ENCODE measurements around the gene FAM209B. TPM values are rescaled to one million over a fixed set of nuclear protein-coding genes. Genes with fewer than 3 reads are reported as not detected.
"Not testable (repeated sequence)": the region's sequence is repeated elsewhere in the genome, so short reads cannot be mapped to it uniquely, and the experiment has no call there.

Gene FAM209B
- total RNA-seq, 4 donors from 2014 or later: not detected

GRCh38 chr20:56518126-56518525 lies 14.9 kb upstream of the FAM209B start:
- no peaks in the 10 kb centered on the region for H3K27me3 ChIP-seq
- no peak overlapping the region for H3K4me3 ChIP-seq
- no peak for TF ChIP-seq POLR2A (IDR thresholded peaks at IDR 0.05)
- TF ChIP-seq, protein P1, sequence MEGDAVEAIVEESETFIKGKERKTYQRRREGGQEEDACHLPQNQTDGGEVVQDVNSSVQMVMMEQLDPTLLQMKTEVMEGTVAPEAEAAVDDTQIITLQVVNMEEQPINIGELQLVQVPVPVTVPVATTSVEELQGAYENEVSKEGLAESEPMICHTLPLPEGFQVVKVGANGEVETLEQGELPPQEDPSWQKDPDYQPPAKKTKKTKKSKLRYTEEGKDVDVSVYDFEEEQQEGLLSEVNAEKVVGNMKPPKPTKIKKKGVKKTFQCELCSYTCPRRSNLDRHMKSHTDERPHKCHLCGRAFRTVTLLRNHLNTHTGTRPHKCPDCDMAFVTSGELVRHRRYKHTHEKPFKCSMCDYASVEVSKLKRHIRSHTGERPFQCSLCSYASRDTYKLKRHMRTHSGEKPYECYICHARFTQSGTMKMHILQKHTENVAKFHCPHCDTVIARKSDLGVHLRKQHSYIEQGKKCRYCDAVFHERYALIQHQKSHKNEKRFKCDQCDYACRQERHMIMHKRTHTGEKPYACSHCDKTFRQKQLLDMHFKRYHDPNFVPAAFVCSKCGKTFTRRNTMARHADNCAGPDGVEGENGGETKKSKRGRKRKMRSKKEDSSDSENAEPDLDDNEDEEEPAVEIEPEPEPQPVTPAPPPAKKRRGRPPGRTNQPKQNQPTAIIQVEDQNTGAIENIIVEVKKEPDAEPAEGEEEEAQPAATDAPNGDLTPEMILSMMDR (IDR thresholded peaks at IDR 0.05 in 4 of 5, conservative IDR thresholded peaks at IDR 0.05 in 1 of 5): no peak
- DNase-seq (no peak), ATAC-seq (no peak)
- peaks cover 0 to 51% of the 10 kb centered on the region in 2 donors for H3K36me3 ChIP-seq
- no peak overlapping the region for H3K27ac ChIP-seq
- intact Hi-C loops (cut with DNase I; ENCODE audit: low total_unique reads): no loop called here
- H3K9me3 ChIP-seq: peaks cover 0 to 7% (median 0%) of the 10 kb centered on the region in 3 donors
- in situ Hi-C loops (cut with MboI; ENCODE audit: low sequenced_read_pairs in 4 of 4): no loop called here
- no peaks in the 10 kb centered on the region for H3K4me1 ChIP-seq

DNA sequence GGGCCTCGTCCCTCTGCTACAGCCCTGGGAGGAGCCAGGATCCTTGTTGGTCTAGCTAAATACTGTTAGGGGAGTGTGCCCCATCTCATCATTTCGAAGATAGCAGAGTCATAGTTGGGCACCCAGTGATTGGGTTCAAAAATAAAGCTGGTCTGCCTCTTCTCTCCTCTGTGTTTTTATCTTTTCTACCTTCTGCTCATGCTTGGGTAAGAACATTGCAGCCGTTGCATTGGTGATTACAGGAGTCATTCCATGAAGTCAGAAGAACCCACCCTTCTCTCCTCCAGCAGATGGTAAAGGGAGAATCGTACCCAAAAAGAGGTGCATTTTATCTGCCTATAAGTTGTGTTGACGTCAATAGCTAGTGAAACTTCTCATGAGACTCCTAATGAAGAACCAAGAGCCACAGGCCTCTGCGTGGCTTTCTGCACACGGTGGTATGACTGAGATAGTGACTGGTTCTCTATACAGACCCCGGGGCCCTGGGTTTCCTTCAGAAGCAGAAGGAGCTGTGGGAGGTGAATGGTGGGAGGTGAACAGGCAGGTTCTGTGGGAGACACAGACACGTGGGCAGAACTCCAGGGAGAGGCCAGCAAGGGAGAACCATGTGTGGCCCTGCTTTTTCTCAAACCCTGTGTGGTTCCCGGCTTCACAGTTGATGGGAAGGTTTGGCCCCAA lies 14.2 kb upstream of the FAM209B start:
- peaks cover 0 to 44% of the 10 kb centered on the region in 2 donors for H3K36me3 ChIP-seq
- DNase-seq (no peak), ATAC-seq (no peak)
- H3K27ac ChIP-seq: no peak overlapping the region
- peaks cover 0 to 7% (median 0%) of the 10 kb centered on the region in 3 donors for H3K9me3 ChIP-seq
- TF ChIP-seq, protein P1 (IDR thresholded peaks at IDR 0.05 in 4 of 5, conservative IDR thresholded peaks at IDR 0.05 in 1 of 5): no peak
- no peak for TF ChIP-seq POLR2A (IDR thresholded peaks at IDR 0.05)
- intact Hi-C loops (cut with DNase I; ENCODE audit: low total_unique reads) (no loop called here), in situ Hi-C loops (cut with MboI; ENCODE audit: low sequenced_read_pairs in 4 of 4) (no loop called here)
- no peaks in the 10 kb centered on the region for H3K4me1 ChIP-seq
- no peak overlapping the region for H3K4me3 ChIP-seq
- no peaks in the 10 kb centered on the region for H3K27me3 ChIP-seq

DNA sequence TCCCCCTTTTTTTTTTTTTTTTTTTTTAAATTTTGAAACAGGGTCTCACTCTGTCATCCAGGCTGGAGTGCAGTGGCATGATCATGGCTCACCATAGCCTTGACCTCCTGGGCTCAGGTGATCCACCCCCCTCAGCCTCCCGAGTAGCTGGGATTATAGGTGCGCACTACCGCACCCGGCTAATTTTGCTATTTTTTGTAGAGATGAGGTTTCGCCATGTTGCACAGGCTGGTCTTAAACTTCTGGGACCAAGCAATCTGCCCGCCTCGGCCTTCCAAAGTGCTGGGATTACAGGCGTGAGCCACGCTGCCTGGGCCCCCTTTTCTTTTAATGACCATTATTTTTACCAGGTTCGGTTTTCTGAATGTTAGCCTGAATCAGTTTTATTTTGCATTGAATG lies 13.5 kb upstream of the FAM209B start:
- ATAC-seq: no peak
- TF ChIP-seq, protein P1 (IDR thresholded peaks at IDR 0.05 in 4 of 5, conservative IDR thresholded peaks at IDR 0.05 in 1 of 5): no peak
- TF ChIP-seq POLR2A (IDR thresholded peaks at IDR 0.05): no peak
- no peaks in the 10 kb centered on the region for H3K4me1 ChIP-seq
- no peak for DNase-seq
- peaks cover 0 to 7% (median 0%) of the 10 kb centered on the region in 3 donors for H3K9me3 ChIP-seq
- intact Hi-C loops (cut with DNase I; ENCODE audit: low total_unique reads): no loop called here
- in situ Hi-C loops (cut with MboI; ENCODE audit: low sequenced_read_pairs in 4 of 4): no loop called here
- H3K36me3 ChIP-seq: peaks cover 0 to 41% of the 10 kb centered on the region in 2 donors
- no peaks in the 10 kb centered on the region for H3K27me3 ChIP-seq
- H3K27ac ChIP-seq: no peak overlapping the region
- H3K4me3 ChIP-seq: no peak overlapping the region

GRCh38 chr20:56520180-56520579 lies 12.9 kb upstream of the FAM209B start:
- Histone ChIP-seq H3K27ac (no peak overlapping the region), H3K9me3 (peaks cover 0 to 7% (median 0%) of the 10 kb centered on the region in 3 donors), H3K4me3 (no peak overlapping the region), H3K27me3 (no peaks in the 10 kb centered on the region), H3K36me3 (peaks cover 0 to 41% of the 10 kb centered on the region in 2 donors), H3K4me1 (no peaks in the 10 kb centered on the region)
- in situ Hi-C loops (cut with MboI; ENCODE audit: low sequenced_read_pairs in 4 of 4): no loop called here
- DNase-seq (no peak), ATAC-seq (no peak)
- intact Hi-C loops (cut with DNase I; ENCODE audit: low total_unique reads): no loop called here
- no peak for TF ChIP-seq POLR2A (IDR thresholded peaks at IDR 0.05)
- TF ChIP-seq, protein P1 (IDR thresholded peaks at IDR 0.05 in 4 of 5, conservative IDR thresholded peaks at IDR 0.05 in 1 of 5): no peak

DNA sequence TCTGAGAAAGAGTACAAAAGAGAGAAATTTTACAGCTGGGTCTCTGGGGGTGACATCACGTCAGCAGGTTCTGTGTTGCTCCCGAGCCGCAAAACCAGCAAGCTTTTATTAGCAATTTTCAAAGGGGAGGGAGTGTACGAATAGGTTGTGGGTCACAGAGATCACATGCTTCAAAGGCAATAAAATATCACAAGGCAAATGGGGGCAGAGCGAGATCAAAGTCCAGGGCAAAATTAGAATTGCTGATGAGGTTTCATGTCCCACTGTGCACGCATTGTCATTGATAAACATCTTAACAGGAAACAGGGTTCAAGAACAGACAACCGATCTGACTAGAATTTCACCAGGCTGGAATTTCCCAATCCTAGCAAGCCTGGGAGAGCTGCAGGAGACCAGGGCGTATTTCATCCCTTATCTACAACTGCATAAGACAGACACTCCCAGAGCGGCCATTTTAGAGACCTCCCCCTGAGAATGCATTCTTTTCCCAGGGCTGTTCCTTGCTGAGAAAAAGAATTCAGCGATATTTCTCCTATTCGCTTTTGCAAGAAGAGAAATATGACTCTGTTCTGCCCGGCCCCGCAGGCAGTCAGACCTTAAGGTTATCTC lies 12.2 kb upstream of the FAM209B start:
- not testable (repeated sequence) for ATAC-seq, DNase-seq, H3K27ac ChIP-seq

More for the DNA sequence above, 12.2 kb upstream of the FAM209B start:
- H3K4me1 ChIP-seq; intact Hi-C loops (cut with DNase I; ENCODE audit: low total_unique reads); H3K9me3 ChIP-seq; in situ Hi-C loops (cut with MboI; ENCODE audit: low sequenced_read_pairs in 4 of 4); H3K4me3 ChIP-seq; H3K27me3 ChIP-seq: not testable (repeated sequence)
- H3K36me3 ChIP-seq: peaks cover 0 to 41% of the 10 kb centered on the region in 2 donors

Measured in gastrocnemius medialis (tissue), 4 donors.